Measurements from ENCODE around the gene RFX2.
"Not testable (repeated sequence)": the region's sequence is repeated elsewhere in the genome, so short reads cannot be mapped to it uniquely, and the experiment has no call there.

RFX2 gene

DNA sequence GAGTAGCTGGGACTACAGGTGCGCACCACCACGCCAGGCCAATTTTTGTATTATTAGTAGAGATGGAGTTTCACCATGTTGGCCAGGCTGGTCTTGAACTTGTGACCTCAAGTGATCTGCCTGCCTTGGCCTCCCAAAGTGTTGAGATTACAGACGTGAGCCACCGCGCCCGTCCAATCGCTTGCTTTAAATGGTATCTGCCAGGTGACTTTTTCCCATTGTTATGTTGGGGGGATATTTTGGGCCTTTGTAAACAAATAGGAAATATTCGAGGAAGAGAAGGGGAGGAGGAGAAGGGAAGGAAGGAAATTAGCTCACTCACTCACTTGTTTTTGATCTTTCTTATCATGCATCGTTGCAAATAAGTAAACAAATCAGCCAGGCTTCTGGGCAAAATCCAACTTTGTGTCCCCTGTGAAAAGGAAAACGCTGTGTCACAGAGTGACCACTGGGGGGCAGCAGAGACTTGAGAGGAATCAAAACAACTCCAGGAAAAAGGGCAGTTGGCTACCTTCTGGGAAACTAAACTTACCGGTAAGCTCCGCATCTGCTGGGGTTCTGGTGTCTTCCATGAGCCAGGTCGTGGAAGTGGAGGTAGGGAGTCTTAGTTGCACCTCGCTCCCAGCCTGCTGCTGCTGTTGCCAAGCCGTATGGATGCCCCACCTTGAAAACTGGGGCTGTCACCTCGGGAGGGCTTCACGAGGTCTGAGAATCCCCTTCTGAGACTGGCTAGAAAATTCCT, 123.1 kb downstream of the RFX2 start:
- peak; percentile 83 for DNase-seq

DNA sequence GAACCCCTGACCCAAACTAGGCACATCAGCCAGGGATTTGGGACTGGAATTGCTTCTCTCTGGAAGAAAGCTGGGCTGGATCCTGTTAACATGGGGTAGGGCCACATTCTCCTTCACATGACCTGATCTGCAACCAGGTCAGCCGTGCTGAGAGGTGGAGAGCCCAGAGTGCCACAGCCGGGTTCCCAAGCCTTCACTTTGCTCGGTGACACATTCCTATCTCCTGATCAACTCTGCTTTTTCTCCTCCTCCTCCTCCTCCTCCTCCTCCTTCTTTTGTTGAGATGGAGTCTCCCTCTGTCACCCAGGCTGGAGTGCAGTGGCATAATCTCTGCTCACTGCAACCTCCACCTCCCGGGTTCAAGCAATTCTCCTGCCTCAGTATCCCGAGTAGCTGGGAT, 124.5 kb downstream of the RFX2 start:
- not testable (repeated sequence) for DNase-seq

DNA sequence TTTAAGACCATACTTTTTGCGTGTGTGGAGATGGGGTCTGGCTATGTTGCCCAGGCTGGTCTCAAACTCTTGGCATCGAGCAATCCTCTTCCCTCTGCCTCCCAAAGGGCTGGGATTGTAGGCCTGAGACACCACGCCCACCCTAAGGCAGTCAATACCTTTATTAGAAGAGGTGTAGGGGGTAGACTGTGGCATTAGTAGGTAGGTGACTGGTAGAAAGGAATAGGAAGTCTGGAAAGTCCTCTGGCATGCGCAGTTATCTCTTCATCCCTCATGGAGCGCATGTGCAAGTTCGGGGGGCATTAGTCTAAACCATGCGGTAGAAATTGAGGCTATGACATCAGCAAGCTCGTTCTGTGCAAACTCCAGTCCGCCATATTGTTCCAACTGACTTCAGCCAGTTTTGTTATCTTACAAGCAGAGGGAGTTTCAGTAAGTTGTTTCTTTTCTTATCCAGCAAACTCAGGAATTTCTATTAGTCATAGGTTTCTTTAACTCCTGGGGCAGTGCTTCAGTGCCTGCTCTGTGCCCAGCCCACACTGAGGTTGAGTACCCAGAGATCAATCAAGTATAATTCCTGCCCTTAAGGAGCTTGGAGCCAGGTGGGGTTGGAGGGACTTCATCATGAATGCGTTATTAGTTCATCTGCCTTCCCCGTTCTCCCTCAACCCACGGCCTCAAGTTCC, 125.1 kb downstream of the RFX2 start:
- no peak for DNase-seq

DNA sequence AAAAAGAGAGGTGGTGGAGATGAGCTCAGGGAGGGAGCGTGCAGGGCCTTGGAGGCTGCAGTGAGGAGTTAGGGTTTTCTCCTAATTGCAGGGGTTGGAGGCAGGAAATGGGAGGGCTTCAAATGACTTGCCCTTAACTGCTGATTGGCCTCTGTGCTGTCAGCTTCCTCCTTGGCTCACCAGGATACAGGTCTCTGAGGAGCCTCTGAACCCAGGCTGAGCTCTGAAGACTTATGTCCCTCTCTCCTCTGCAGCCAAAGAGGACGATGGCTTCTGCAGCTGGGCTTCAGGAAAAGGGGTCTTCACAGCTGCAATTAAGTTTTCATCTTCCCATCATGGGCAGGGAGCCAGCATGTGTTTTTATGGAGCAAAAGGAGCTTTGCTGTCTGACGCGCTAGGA, 125.7 kb downstream of the RFX2 start:
- DNase-seq = no peak

DNA sequence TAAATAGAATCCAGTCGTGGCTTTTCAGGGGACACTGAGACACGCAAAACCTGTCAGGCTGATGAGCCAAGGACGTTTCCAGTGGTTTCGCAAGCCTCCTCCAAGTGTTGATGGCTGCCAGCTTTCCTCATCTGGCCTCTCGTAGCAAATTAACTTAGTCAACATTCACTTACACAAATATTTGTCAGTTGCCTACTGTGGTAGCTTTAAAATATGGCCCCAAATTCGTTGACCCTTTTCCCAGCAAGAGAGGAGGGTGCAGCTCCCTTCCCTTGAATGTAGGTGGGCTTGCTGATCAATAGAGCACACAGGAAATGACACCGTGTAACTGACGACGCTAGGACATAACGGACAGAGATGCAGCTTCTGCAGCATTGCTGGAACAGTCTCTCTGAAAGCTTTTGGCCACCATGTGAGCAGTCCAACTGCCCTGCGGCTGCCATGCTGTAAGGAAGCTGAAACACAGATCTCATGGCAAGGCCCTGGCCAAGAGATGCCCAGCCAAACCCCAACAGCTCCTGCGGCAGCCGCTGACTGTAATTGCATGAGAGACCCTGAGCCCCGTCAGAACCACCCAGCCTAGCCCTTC, 126.8 kb downstream of the RFX2 start:
- DNase-seq = no peak

DNA sequence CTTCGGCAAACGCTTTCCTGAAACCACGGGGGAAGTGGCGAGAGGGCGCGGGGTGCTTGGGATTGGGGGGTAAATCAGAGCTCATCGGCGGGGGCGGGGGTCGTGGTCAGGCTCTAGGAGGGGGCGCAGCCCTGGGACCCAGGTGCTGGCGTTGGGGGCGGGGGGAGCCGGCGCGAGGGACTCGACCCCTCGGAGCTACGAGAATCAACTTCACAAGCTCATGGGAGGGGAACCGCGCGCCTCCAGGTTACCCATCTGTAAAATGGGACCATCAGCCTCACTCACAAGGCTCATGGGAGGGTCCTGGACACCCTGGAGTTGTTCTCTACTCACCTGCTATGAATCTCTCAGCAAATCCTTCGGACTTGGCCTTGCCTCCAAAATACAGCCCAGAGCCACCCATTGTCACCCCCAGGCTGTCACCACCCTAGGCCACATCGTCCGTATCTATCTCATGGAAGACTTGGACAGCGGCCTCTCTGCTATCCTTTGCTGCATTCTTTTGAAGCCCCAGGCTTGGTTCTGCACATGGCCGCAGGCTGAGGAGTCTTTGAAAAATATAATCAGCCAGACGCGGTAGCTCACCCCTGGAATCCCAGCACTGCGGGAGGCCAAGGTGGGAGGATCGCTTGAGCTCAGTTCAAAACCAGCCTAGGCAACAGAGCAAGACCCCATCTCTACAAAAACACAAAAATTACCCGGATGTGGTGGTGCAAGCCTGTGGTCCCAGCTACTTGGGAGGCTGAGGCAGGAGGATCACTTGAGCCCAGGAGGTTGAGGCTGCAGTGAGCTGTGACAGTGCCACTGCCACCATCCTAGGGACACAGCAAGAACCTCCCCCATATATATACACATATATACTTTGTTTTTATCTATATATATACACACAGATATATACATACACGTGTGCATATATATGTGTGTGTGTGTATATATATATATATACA, 131.4 kb downstream of the RFX2 start:
- DNase-seq = peak; percentile 27

DNA sequence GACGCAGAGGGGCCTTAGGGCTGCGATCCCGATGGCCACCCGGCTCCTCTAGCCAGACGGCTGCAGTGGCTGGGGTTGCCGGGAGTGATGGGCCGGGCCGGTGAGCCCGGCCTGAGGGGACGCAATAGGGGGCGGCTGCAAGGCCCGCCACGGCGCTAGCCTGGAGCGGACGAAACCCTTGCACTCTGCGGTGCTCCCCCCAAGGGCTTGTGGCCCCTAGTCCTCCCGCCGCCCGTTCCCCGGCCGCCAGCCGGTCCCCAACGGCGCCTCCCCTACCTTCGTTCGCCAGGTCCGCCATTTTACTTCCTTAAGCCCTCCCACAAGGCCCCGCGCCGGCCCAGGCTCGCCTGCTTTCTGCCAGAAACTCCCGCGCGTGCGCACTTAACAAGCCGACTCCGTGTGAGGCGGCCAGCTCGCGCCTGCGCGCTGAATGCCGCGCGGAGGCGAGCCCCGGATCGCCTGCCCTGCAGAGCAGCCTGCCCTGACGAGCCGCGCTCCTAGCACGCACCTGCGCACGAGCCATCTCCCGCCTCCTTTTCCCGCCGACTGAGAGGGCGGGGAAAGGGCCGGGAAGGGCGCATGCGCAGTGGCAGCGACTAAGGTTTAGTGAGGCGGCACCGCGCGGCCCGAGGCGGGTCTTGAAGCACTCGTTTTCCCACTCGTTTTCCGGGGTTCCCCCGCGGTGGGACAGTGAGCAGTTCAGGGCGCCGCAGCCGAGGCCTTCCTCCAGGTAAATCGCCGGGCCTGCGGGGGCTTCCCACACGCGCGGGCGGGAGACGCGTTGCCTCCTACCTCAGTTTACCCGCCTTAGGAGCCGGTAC, 132.3 kb downstream of the RFX2 start, which contains the start of gene RANBP3:
RANBP3 (minus strand) TSS at position 356 of the 821 bp plus-strand sequence; CDS start at position 298, 58 bp downstream.
- peak; percentile 98 for DNase-seq

DNA sequence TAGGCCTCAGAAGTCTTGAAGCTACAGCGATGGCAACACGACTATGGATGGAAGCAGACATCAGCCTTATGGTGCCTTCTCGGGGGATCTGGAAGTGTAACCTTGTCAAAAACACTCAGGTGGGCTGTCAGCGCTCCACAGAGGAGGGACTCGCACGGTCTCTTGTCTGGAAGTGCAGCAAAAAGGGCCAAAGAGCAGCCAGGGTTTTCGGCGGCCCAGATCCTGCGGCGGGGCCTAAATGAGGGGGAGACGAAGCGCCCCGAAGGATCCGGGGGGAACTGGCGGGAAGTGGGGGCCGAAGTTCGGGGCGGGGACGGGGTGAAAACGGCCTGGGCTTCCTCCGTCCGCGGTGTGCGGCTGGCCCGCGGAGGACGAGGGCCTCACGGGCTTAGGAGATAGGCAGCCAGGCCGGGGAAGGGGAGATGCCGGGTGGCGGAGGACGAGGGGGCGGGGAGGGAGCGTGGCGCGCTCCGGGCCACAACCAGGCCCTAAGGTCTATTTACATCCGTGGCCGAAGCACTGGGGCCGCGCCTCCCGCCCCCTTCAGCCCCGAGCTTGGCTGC, 133.0 kb downstream of the RFX2 start:
- DNase-seq = peak; percentile 31

DNA sequence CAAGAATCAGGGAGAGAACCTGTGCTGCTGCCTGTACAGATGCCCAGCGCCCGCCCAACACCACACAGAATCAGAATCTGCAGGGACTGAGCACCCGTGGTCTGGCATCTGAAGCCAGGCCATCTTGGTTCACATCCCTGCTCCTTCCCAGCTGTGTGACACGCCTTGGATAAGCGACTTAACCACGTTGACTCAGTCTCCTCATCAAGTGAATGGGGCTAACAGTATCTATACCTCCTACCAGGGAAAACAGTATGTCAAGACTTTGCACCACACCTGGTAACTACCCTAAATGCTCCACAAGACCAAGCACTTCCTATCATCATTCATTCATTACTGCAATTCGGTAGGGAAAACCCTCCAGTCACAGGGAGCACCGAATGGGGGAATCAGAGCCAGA, 133.5 kb downstream of the RFX2 start:
- DNase-seq = no peak

DNA sequence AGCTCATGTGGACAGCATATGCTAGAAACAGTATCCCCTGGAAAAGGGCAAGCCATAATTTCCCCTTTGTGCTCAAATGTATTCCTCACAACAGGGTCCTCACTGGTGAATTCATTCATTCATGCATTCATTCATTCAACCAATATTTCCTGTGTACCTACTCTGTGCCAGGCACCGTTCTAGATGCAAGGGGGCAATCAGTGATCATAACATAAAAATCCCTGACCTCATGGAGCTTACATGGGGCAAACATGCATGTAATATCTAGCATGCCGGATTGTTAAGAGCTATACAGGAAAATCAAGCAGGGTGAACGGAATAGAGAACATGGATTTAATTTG, 134.9 kb downstream of the RFX2 start:
- no peak for DNase-seq

DNA sequence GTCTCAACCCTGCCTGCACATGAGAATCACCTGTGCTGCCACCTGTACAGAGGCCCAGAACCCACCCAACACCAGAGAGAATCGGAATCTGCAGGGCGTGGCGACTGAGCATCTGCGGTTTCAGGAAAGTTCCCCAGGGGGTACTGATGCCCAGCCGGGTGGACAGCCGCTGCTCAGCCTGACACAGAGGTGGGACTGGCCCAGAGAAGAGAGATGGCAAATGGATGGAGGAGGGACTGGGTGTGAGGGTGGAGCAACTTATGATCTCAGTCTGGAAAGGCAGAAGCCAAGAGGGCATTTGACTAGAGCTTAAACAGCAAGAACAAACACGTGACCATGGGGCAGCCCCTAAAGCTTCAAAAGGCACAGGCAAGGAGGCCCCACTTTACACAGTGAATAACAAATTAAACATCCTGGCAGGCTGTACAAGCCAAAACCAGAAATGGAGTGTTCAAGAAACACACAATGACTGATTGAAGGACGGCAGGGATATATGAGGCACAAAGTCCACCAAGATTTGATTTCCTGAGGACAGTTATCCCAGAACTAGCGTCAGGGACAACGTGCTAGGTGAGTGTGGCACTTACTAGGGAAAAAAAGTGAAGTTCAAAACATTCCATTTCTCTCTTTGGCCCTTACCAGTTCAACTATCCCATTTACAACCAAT, 135.4 kb downstream of the RFX2 start:
- DNase-seq = peak; percentile 65

DNA sequence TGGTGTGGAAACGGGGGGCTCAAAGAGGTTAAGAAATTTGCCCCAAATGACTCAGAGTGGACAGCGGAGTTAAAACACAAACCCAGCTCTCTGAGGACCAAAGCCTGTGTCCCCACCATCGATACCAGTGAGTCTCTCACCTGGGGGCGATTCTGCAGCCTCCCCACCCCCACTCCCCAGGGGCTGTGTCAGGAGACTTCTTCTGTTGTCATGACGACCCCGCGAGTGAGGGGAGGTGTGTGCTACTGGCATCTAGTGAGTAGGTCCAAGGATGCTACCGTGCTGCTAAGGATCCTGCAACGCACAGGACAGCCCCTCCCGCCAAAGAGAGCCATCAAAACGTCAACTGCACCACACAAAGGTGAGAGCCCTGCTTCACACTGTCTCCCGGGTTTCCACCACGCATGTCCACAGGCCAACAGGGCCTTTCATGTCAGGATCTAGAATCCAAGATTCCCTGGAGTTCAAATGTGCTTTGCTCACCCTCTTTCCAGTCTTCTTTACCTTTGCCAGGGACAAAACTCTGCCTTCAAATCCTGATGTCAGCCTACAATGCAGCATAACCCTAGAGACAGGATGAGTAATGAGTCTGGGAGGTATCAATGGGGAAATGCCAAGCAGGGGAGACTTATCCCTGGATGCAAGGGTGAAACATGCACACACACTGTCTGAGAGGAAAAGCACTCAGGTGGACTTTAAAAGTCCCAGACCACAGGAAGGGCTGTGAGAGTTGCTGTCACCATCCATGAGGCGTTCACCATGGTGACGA, 136.2 kb downstream of the RFX2 start:
- DNase-seq = no peak

DNA sequence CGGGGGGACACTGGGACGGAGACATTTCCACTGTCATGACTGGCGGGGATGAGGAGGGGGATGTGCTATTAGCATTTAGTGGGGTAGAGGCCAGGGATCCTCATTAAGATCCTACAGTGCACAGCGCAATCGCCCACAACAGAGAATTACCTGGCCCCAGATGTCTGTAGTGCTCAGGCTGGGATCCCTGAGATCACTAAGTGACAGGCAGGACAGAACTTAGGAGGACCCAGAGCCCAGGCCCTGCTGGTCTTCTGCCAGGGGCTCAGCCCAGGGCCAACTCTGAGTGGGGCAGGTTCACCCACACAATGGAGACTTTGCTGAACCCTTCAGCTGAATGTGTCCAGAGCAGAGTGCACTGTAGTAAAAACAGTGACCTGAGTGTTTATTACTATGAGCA, 136.9 kb downstream of the RFX2 start:
- DNase-seq = no peak

DNA sequence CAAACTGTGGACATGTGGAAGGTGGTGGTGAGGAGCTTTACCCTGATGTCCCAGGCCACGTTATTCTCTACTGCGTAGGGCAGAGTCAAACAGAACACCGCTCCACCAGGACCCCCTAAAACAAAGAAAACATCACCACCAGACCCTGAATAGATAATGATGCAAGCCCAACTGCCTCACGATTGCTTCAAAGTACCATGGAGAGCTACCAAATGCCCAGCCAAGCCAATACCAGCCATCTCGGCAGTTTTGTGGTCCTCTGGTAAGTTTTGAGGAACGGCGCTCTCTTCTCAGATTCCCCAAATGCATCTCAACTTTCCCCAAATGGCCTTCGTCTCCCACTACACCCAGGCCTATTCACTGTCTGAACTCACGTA, 138.0 kb downstream of the RFX2 start:
- no peak for DNase-seq

DNA sequence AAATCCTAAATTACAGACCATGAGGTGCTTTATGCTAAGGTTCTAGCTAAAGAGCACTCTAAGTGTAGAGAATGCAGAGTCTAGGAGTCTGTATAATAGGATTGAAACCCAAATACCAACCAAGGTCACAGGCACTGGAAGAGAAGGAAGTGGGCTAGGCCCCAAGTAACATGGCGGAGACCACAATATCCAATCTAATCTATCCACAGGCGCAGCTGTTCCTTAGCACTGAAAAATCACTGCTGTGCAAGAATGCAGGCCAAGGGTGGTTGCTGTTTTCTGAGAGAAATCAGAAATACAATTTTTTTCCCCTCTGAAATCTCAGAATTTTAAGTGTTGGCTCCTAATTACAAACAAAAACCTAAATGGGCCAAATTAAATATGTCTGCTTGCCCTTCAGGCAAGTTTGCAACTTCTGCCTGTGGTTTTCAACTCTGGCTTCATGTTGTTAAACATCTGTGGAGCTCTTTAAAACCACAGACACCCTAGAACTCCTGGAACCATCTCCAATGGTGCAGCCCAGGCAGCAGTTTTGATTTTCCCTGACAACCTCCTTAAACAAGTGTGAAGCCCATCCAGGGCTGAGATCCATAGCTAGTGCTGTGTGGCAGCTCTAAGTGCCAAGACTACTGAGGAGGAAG, 138.5 kb downstream of the RFX2 start:
- no peak for DNase-seq

DNA sequence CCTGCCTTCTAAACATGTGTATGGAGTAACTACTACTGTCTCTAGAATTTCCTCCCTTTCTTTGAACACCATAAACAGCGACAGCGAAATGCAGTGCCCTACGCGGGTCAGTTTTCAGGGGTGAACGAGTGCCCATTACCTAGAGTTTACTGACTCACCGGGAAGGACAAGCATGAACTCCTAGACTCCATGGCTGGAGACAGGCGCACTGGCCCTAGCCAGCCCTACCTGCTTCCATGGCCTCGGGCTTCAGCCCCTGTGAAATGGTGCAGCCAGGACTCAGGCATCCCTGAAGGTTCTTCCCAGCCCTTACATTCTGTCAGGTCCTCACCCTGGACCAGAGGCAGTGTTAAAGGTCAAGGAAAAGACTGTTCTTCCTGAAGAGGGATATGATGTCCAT, 140.8 kb downstream of the RFX2 start:
- no peak for DNase-seq

DNA sequence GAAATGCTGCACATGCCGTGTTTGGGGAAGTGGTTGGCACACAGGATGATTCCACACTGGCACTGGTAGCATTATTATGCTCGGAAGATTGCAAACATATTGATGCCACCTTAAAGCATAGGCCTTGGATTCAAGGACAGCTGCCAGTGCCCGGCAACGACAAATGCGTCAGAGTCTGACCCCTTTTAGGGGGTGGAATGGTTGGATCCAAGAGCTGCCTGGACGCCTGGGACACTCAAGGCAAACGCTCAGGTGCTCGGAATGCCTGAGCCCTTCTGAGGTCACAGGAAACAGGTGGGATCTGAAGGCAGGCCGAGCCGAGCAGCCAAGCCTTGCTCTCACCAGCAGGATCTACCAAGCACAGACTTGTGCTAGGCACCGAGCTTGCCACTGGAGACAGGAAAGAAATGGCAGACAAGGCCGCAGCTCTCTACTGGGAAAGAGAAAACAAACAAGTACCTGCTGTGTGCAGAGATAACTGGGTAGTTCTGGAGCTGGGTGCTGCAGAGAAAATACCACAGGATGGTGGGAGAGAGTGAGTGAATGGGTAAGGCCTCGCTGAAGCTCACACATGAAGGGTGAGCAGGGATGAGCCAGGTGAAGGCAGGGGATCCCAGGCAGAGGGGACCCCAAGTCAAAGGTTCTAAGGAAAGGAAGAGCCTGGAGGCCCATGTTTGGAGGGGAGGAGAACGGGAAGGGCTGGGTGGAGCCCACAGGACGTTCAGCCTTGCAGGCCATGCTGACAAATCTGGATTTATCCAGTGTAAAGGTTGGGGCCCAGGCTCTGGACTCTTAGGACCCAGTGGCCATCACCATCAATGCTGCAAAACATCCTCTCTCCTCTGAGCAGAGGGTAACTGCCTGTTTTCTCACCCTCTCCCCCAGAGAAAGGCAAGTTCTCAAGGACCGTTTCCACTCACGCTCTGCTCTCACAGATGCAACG, 141.6 kb downstream of the RFX2 start:
- no peak for DNase-seq

DNA sequence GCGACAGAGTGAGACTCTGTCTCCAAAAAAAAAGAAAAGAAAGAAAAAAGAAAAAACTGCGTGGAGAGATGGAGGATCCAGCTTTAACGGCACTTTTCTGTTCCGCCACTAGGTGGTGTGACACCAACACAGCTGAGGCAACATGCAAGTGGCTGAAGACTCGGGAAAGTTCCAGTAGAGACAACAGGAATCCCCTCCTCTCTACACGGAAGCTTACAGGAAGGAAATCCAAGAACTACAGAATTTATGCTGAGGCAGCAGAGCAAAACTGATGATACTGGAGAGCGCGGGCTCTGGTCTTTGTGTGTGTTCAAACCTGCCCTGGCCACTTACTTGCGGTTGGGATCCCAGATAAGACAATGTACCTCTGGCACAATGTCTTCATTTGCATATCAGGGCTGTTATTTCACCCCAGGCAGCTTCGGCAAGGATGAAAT, 142.3 kb downstream of the RFX2 start:
- DNase-seq = peak; percentile 76

DNA sequence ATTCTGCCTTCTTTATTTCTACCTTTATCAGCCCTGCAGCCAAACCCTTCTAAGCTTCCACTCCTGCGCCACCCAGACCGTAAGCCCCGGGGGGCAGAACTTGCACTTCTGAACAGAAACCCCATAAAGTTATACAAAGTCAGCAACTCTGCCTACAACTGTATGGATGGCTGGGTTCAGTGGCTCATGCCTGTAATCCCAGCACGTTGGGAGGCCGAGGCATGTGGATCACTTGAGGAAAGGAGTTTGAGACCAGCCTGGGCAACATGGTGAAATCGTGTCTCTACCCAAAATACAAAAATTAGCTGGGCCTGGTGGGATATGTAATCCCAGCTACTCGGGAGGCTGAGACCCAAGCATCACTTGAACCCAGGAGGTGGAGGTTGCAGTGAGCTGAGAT, 142.7 kb downstream of the RFX2 start:
- DNase-seq = no peak
